ENCODE measurements around the gene HECTD1.
"Not testable (repeated sequence)": the region's sequence is repeated elsewhere in the genome, so short reads cannot be mapped to it uniquely, and the experiment has no call there.

HECTD1 gene

DNA sequence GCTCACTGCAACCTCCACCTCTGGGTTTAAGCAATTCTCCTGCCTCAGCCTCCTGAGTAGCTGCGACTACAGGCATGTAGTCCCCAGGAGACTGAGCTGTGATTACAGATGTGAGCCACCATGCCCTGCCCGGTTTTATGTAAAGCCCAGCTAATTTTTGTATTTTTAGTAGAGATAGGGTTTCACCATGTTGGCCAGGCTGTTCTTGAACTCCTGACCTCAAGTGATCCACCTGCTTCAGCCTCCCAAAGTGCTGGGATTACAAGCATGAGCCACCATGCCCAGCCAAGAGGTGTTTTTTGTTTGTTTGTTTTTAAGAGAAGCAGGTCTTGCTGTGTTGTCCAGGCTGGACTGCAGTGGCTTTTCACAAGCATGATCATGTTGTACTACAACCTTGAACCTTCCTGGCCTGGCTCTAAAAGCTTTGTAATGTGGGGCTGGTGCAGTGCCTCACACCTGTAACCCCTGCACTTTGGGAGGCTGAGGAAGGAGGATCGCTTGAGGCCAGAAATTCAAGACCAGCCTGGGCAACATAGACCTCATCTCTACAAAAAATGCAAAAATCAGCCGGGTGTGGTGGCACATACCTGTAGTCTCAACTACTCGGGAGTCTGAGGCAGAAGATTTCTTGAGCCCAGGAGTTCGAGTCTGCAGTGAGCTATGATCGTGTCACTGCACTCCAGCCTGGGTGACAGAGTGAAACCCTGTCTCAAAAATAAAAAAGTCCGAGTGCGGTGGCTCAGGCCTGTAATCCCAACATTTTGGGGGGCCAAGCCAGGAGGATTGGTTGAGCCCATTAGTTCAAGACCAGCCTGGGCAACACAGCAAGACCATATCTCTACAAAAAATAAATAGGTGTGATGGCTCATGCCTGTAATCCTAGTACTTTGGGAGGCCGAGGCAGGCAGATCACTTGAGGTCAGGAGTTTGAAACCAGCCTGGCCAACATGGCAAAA lies 113.4 kb downstream of the HECTD1 start:
- DNase-seq (ENCODE audit: low read depth, low spot score): not testable (repeated sequence)

DNA sequence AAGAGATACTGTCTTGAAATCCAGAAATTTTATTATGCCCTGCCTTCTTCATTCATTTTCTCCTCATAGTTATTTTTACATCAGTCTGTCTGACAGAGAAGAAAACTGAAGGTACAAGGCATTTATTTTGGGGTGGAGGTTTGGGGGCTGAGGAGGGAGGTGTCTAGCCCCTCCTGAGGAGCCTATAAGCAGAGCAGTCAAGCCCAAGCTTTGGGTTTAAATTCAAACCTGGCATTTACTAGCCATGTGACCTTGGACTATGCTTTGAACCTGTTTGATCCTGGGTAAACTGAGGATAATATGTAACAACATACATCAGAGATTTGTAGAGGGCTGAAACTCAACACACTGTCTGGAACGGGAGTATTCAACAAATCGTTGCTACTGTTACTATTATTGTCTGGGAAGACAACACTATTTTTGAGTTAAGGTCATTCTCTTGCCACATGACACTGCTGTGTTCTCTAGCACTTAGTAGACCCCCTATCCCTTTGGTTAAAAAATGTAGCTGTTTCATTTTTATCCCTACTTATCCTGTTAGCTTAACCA lies 115.4 kb downstream of the HECTD1 start:
- no peak for DNase-seq (ENCODE audit: low read depth, low spot score)

DNA sequence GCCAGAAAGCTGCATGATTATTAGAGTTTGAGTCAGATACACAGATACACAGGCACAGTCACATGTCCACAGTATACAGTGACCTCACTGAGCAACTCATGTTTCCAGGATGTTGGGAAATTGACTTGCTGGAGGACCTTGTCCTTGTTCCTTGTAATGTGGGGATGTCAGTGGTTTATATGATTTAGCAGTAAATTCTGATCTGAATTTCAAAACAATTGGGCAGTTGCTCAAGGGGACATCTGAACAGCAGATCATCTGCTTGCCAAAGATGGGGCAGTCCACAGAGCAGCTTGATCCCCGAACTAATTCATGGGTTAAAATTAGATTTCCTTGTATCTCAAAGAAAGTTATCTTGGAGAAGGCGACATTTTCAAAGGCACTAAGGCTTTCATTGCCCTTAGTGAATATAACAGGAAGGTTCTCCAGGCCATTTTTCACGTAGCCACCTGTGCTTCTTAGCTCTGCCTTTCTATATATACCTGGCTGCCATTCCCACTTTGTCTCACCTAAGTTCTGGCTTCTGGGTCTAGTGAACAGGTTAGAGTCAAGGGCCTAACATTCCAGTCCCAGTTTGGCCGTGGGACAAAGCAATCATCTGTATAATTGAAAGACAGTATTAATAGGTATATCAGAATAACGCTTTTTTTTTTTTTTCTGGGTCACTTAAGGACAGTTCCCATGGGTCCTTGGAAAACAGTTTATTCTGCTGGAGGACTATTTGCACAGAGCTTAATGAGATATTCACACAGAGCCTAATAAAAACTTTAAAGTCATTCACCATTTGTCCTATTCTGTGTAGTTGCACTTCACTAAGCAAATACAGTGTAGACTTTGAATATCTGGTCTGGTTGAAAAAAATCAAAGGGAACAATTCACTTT lies 116.5 kb downstream of the HECTD1 start:
- peak; percentile 18 for DNase-seq (ENCODE audit: low read depth, low spot score)

DNA sequence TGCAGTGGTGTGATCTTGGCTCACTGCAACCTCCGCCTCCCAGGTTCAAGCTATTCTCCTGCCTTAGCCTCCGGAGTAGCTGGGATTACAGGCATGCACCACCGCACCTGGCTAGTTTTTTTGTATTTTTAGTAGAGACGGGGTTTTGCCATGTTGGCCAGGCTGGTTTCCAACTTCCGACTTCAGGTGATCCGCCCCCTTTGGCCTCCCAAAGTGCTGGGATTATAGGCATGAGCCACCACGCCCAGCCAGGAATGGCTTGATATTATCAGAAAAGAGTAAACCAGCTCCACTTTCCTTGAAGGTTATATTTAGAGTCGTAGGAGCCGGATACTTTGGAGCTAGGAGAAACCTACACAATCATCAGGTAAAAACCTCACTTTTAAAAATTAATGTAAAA lies 121.1 kb downstream of the HECTD1 start:
- not testable (repeated sequence) for DNase-seq (ENCODE audit: low read depth, low spot score)

DNA sequence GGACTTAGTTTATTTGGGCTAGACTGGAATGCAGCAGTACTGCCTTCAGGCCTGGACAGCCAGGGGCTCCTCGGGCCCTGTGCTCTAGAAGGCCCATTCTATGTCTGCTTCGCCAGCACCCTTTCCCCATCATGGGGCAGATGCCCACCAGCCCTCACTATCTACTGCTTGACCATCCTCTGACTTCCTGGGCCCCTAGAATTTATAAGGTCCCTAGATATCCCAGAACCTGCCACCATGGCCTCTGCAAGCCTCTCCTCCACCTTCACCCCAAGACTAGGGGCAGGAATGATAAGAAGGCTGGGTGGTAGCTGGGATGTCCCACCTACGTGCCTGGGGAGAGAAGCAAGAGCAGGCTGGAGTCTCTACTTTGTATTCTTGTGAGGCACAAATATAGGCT lies 122.6 kb downstream of the HECTD1 start:
- no peak for DNase-seq (ENCODE audit: low read depth, low spot score)

DNA sequence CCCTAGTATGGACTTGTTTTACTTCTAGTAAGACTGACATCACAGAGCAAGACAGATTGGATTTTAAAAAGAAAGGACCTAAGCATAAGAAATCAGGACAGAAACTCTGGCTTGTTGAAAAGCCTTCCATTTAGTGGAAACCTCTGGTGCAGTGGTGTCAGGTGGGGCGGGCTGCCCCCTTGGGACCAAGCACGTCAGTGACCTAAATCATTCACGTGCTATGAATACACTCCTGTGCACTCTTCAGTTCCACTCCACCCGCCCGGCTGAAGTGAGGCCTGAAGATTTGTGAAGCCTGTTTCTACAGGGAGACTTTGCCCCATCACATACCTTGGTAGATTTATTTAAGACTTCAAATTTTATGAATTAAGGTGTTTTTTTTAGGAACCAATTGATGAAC lies 123.2 kb downstream of the HECTD1 start:
- no peak for DNase-seq (ENCODE audit: low read depth, low spot score)

DNA sequence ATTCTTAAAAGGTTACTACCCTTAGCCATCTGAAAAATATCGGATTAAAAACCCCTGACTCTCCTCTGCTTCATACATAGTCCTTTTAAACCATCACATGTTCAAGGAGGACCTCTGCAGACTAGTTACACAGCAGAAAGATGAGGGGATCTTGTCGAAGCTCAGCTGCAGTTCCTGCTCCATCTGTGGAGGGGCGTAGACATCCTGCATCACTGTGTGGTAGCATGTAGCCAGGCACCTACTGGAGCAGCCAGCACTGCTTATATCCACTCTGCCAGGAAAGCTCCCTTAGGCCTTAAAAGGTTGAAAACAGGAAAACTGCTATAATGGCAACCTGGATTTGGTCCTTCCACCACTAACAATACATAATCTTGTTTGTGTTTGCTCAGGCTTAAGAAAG lies 123.8 kb downstream of the HECTD1 start:
- DNase-seq (ENCODE audit: low read depth, low spot score): no peak

DNA sequence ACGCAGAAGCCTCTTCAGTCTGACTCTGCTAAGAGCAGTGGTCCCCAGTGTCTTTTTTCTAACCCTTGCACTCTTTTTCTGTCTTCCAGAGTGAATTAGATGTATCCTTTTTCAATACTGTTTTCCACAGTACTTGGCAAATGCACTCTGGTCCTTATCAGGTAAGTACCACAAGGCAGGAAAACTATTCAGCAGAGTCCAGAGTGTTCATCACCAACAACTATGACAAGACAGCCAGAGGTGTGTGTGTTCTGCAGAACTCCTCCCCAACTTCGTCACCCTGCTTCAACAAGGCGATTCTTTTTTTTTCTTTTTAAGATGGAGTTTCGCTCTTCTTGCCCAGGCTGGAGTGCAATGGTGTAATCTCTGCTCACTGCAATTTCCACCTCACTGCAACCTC lies 127.1 kb downstream of the HECTD1 start:
- no peak for DNase-seq (ENCODE audit: low read depth, low spot score)

DNA sequence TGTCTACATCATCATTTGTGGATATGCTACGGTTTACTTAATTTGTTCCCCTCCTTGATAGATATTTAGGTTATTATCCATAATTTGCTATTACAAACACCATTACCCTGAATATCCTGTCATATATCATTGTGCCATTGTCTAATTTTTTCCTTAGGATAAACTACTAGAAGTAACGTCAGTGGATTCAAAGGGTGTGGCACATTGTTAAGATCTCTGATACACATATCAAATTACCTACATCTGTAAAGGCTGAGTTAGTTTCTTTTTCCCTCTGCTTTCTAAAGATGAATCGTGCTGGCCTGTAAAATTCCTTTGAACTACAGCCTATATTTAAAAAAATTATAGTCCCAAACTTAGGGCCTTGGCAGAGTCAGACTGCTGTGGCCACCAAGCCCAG lies 127.5 kb downstream of the HECTD1 start:
- no peak for DNase-seq (ENCODE audit: low read depth, low spot score)

DNA sequence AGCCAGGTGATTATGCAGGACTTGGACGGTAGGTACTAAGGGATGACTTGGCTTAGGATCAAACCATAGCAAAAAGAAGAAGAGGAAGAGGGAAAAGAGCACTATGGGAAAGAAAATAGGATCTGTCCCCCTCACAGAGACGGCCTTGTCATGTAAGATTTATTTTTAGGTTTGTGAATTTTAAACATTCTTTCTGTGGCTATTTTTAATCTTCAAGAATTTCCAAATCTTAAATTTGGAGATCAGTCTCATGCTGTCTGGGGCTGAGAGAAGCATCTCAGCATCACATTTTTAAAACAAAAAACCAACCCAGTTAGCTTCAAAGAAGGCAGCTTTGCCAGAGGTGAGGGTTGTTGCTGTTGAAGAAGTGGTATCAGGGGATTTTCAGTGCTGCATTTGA lies 128.8 kb downstream of the HECTD1 start:
- DNase-seq (ENCODE audit: low read depth, low spot score): no peak

DNA sequence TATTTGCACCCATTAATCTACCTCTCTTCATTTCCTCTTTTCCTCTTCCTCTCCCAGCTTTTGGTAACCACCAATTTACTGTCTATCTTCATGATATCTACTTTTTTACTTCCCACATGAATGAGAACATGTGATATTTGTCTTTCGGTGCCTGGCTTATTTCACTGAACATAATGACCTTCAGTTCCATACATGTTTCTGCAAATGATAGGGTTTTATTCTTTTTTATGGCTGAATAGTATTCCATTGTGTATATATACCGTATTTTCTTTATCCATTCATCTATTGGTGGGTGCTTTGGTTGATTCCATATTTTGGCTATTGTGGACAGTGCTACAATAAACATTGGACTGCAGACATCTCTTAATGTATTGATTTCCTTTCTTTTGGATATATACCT lies 132.4 kb downstream of the HECTD1 start:
- no peak for DNase-seq (ENCODE audit: low read depth, low spot score)

DNA sequence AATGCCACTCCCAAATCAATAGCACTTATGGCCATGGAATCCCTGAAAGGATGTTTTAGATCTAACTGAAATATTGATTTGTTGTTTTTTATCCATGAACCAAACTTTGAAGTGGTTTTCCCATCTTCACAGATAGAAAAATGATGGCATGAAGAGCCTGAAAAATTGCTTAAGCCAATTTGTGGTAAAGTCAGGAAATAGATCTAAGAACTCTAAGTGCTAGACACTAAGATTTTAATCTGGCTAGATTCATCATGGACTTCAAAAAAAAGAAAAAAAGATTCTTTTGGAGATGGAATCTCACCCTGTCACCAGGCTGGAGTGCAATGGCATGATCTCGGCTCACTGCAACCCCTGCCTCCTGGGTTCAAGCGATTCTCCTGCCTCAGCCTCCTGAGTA lies 136.4 kb downstream of the HECTD1 start:
- DNase-seq (ENCODE audit: low read depth, low spot score): no peak

DNA sequence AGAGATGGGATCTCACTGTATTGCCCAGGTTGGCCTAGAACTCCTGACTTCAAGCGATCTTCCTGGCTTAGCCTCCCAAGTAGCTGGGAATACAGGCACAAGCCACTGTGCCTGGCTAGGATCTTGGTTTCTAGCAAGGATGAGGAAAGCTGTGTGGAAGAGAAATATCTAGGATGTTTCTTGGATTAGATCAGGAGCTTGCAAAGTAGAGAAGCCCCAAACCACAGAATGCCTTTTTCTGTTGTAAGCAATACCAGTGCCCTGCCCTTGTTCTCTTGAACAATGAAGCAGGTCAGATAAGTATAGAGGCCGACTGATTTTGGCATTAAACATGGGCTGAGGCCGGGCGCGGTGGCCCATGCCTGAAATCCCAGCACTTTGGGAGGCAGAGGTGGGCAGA lies 137.2 kb downstream of the HECTD1 start:
- no peak for DNase-seq (ENCODE audit: low read depth, low spot score)

DNA sequence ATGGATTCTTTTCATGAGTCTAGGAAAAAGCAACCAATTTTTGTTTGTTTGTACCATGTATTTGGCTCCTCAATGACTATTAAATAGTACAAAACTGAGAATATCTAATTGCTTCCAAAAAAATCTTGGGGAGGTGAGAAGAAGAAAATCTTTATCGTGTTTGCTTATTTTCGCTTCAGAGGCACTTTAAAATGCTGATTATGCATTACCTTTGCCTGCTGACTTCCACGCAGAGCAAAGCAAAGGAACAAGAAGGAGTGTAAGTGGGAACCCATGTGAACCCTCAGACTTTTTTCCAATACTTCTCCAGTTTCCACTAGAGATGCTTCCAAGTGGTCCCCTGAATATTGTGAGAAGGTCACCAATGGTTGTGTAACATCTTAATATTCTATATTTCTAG lies 138.2 kb downstream of the HECTD1 start:
- DNase-seq (ENCODE audit: low read depth, low spot score): no peak

DNA sequence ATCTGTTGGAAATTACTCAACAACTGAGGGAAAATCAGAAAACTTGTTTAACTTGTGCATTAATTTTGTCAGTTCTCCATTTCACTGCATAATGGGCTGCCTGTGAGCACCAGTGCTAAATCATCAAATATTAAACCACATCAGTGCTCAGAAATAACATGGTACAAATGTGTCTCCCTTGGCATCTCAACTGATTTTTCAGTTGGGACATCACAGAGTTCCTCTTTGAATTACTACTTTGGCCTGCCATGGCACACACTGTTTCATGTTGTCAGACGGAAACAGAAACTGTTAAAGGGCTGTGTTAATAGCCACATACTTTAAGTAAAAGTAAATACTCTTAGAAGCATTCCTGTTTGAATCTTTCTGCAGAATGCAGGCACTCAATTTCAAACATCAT lies 139.4 kb downstream of the HECTD1 start:
- DNase-seq (ENCODE audit: low read depth, low spot score): no peak

DNA sequence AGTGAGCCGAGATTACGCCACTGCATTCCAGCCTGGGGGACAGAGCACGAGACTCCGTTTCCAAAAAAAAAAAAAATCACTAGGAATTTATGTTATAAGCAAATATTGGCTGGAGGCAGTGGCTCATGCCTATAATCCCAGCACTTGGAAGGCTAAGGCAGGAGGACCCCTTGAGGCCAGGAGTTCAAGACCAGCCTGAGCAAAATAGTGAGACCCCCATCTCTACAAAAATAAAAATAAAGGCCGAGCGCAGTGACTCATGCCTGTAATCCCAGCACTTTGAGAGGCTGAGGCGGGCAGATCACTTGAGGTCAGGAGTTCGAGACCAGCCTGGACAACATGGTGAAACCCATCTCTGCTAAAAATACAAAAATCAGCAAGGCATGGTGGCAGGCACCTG lies 144.7 kb downstream of the HECTD1 start:
- not testable (repeated sequence) for DNase-seq (ENCODE audit: low read depth, low spot score)

DNA sequence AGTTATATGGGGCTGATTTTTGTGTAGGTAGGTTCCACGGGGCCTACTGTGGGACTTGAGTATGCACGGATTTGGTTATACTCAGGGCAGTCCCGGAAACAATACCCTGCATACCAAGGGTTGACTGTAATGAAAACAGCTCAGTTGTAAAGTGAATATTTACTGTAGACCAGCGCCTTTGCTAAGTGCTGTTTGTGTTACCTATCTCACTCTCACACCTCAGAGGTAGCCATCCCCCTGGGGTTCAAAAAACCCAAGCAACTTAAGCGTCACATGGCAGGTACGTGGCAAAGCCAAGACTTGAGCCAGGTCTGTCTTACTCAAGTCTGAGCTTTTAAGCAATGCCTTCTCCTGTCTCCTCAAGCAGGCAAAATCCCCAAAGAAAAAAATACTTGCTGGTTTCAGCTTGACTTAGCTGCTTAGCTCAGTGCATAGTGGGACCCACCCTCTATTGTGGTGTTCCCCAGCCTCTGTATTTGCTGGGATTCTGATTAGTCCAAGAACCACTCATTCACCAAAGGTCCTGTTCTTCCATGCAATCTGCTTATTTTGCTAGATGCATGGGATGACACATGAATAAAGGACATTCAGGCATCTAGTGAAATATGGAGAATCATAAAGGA lies 147.2 kb downstream of the HECTD1 start:
- no peak for DNase-seq (ENCODE audit: low read depth, low spot score)

DNA sequence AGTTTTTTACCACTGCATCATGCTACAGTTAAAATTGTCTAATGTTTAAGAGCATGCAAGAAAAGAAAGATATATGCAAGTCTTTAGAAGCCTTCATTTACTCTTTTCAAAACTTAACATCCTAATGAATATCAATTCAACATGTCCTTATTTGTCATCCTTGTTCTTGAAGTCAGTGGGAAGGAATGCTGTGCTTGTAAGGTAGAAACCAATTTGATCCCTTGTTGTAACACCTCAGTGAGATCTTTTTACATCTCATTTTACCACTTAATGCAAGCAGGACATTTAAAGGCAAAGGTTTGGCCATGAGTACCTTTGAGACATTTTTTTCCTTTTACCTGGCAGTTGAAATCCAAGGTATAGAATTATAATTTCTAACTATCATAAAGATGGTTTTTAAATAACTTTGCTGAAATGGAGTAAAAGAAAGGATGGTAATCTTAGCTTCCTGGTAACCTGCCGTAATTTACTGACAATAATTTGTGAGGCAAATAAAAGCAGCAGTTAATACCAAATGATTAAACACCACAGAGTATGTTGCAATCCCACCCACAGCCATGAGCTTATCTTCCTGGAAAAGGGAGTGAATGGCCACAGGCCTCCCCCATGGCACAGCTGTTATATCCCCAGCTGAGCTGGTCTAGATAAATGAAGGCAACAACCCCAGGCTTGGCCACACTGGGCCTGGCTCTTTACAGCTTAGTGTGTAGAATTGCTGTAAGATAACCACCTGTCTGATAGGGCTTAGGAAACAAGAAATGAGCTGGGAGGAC lies 148.3 kb downstream of the HECTD1 start:
- no peak for DNase-seq (ENCODE audit: low read depth, low spot score)

DNA sequence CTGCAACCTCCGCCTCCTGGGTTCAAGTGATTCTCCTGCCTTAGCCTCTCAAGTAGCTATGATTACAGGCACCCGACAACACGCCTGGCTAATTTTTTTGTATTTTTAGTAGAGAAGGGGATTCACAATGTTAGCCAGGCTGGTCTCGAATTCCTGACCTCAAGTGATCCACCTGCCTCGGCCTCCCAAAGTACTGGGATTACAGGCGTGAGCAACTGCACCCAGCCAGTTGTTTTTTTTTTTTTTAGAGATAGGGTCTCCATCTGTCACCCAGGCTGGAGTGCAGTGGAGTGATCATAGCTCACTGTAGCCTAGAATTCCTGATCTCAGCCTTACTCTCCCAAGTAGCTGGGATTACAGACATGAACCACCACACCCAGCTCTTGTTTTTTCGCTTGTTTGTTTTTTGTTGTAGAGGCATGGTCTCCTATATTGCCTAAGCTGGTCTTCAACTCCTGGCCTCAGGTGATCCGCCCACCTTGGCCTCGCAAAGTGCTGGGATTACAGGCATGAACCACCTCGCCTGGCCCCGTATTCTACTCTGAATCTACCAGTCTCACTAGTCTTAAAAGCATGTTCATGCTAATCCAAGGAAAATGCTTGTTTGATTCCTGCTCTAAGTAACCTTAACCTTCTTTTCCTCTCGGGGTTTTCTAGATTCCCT lies 149.8 kb downstream of the HECTD1 start:
- DNase-seq (ENCODE audit: low read depth, low spot score): no peak

DNA sequence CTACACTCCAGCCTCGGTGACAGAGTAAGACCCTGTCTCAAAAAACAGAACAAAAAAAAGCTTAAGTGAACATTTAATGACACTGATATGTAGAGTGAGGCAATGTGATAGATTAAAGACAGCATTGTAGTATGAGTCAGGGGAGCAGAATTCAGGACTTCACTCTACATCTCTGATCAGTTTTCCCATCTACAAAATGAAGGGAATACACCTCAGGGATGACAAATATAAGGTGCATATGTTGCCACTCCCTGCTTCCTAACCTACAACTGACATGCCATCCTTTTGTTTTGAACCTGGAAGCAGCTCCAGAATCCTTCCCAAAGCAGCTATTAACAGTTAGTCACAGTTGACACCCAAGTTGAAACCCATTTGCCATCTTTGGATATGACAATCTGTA lies 150.6 kb downstream of the HECTD1 start:
- no peak for DNase-seq (ENCODE audit: low read depth, low spot score)

Data from smooth muscle cell of the brain vasculature (primary cell).